GM19023 (cell line): ENCODE results near the gene TROAP.
"Not testable (repeated sequence)": the region's sequence is repeated elsewhere in the genome, so short reads cannot be mapped to it uniquely, and the experiment has no call there.

Experiments
- ATAC-seq: cut with Tn5 transposase; IDR thresholded peaks from one replicate; pipeline ENCODE4 v1.9.1; 2021; ENCODE audit warnings: mild to moderate bottlenecking, moderate library complexity; ENCODE audit not compliant: unreplicated experiment

The TROAP gene, protein sequence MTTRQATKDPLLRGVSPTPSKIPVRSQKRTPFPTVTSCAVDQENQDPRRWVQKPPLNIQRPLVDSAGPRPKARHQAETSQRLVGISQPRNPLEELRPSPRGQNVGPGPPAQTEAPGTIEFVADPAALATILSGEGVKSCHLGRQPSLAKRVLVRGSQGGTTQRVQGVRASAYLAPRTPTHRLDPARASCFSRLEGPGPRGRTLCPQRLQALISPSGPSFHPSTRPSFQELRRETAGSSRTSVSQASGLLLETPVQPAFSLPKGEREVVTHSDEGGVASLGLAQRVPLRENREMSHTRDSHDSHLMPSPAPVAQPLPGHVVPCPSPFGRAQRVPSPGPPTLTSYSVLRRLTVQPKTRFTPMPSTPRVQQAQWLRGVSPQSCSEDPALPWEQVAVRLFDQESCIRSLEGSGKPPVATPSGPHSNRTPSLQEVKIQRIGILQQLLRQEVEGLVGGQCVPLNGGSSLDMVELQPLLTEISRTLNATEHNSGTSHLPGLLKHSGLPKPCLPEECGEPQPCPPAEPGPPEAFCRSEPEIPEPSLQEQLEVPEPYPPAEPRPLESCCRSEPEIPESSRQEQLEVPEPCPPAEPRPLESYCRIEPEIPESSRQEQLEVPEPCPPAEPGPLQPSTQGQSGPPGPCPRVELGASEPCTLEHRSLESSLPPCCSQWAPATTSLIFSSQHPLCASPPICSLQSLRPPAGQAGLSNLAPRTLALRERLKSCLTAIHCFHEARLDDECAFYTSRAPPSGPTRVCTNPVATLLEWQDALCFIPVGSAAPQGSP

DNA sequence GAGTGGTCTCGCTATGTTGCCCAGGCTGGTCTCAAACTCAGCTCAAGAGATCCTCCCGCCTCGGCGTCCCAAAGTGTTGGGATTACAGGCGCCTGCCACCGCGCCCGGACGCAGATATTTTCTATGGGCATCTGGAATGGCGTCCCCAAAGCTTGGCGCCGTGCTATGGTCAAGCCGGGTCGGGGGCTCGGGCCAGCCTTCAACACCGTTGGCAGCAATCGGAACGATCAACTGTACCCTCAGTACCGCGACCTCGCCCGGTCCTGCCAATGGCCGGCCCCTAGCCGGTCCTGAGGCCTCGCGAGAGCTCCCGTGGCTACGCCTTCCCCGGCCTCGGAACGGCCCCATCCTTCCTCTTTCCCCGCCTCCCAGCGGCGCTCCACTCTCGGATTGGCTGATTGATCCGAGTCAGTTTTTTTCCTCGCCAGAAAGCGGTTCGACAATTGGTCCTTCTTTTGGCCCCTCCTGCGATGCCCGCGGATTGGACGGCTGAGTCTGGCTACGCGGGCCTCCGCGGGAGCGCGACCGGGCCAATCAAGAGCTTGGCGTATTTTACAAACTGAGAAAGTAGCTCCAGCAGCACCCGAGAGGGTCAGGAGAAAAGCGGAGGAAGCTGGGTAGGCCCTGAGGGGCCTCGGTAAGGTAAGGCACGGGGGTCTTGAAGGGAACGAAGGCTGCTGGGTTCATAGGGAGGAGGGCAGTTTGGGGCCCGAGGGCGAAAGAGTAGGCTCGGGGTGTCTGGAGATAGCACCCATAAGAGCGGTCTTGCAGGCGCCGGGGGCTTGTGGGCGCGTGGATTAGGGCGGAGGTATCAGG, at the start of gene TROAP:
TROAP (plus strand) TSS at position 548 of the 816 bp plus-strand sequence. CDS start 354 bp downstream, outside the sequence.
- ATAC-seq, result peak; percentile 96

DNA sequence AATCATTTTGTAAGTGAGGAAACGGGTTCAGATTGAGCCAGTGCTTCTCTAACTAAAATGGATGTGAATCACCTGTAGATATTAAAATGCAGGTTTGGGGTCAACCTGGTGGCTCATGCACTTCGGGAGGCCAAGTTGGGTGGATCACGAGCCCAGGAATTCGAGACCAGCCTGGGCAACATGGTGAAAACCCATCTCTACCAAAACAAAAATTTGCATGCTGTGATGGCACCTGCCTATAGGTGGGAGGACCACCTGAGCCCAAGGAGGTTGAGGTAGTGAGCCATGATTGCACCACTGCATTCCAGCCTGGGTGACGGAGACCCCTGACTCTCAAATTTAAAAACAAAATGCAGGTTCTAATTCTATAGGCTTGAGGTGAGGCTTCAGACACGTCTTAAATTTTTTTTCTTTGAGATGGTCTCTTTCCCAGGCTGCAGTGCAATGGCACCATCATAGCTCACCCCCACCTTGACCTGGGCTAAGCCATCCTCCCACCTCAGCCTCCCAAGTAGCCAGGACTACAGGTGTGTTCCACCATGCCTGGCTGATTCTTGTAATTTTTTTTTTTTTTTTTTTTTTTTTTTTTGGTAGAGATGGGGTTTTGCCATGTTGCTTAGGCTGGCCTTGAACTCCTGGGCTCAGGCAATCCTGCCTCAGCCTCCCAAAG, 49.2 kb upstream of the TROAP start:
- ATAC-seq, result no peak

DNA sequence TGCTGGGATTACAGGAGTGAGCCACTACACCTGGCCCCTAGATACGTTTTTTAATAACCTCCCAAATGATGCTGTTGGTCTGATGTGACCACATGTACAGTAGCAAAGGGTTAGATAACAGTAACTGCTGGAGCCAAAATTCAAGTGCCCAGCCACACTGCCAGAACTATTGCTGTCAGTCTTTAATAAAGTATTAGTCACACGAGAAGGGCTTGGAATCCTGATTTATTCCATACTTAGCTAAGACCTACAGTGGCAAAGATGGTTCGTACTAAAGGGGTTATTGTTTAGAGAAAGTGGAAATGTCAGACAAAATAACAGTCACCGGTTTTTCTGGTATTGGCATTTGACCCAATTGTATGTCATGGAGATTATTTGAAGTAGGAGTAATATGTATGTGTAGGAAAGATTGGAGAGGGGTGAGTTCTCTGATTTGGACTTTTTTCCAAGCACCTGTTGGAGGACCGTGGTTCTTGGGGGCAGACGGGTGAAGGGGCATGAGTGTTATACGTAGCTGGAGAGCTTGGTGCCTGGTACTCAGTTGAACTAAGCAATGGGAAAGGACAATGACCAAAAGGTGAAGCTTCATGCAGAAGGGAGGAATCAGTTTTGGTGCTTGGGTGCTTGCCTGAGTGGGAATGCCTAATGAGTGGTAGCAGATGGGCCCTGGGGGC, 48.5 kb upstream of the TROAP start:
- no peak for ATAC-seq

DNA sequence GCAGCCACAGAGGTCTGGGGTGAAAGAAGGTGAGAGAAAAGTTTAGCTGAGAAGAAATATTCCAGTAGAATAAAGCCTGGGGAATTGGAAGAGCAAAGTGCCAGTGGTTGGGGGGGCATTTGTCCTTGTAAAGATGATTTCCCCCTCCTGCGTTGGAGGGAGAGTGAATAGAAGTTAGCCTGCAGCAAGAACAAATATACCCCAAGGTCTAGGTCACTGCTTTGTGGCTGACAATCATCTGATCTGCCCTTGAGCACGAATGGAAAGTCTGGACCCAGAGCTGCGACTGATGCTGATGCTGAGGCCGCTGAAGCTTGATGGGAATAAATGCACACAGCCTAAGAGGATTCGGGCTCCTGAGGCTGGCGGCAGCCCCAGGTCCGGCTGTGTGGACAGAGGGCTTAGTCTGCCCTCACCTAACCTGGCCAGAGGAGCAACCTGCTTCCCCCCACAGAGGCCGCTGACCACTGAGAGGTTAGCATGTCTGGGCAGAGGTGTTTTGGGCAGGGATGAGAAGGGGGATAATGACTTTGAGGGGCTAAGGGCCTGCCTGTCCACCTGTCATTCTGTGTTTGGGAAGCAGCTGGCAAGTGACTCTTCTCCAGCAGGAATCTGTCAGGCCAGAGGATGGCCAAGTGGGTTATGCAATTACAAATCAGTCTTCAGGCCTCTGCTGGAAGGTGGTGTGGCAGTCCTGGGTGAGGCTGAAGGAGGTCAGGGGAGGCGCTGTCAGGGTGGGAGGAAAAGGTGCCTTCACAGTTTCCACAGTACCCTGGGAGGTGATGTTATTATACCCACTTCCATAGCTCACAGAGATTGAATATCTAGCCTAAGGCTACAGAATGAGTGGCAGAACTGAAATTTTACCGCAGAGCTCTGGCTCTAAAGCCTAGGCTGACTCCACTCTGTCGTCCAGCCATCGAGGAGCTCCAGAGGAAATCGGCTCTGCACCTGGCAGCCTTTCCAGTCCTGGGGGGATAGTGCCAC, 46.5 kb upstream of the TROAP start:
- no peak for ATAC-seq

DNA sequence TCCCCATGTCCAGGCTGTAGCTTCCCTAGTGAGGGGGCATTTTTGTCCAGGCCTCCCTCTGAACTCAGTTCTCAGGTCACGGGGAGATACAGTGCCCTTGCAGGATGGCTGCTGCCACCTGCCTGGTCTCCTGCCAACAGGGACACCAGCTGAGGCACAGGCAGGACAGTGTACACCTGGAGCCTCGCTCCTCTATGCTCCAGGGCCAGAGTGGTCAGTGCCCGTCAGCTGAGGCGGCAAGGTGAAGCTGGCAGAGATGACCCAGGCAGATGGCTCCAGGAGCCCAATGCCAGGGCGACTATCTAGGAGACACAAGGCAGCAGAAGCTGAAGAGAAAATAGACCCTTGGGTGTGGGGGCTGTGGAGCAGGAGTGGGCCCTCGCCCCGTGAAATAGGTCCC, 45.6 kb upstream of the TROAP start:
- no peak for ATAC-seq

DNA sequence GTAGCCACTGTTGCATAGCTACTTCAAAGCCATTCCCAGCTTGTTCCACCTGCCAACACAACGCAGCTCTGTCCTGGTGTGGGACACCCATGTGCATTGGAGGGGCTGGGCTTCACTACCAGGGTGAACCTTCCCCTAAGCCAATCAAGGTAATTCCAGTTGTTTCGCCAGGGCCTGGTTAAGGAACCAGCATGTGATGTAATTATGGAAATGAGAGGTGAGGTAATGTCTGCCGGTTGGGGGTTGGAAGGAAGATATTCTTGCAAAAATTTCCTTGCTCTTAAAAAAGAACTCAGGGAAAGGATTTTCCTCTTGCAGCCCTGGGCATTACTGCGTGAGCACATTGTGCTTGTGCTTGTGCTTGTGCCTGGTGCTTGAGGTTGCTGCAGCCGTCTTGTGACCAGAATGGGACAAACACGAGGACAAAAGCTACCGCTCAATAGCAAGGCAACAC, 43.3 kb upstream of the TROAP start:
- no peak for ATAC-seq

DNA sequence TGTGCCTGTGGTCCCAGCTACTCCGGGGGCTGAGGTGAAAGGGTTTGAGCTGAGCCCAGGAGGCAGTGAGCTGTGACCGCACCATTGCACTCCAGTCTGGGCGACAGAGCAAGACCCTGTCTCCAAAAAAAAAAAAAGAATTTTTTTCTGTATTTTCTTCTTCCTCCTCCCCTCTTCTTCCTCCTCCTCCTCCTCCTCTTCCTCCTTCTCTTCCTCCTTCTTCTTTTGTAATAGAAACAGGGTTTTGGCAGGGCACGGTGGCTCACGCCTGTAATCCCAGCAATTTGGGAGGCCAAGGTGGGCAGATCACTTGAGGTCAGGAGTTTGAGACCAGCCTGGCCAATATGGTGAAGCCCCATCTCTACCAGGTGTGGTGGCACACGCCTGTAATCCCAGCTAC, 42.5 kb upstream of the TROAP start:
- ATAC-seq, result not testable (repeated sequence)

DNA sequence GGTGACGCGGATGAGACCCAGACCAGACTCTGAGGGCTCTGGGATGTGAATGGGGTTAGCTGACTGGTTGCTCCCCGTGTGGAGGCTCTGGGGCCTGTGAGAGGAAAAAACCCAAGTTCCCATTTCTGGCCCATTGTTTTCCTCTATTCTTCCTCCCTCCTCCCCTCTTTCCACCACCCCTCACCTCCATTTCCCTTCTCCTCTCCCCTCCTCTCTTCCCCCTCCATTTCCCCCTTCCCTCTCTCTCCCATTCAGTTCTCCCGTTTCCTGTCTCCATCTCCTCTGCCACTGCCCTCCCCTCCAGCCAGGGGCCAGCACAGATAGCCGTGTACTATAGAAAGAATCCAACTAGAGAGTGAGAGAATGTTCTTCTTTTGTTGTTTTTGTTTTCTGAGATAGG, 40.8 kb upstream of the TROAP start:
- no peak for ATAC-seq

DNA sequence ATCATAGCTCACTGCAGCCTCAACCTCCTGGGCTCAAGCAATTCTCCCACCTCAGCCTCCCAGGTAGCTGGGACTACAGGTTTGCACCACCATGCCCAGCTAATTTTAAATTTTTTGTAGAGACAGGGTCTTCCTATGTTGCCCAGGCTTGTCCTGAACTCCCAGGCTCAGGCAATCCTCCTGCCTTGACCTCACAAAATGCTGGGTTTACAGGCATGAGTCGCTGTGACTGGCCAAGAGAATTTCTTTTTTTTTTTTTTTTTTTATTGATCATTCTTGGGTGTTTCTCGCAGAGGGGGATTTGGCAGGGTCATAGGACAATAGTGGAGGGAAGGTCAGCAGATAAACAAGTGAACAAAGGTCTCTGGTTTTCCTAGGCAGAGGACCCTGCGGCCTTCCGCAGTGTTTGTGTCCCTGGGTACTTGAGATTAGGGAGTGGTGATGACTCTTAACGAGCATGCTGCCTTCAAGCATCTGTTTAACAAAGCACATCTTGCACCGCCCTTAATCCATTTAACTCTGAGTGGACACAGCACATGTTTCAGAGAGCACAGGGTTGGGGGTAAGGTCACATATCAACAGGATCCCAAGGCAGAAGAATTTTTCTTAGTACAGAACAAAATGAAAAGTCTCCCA, 40.2 kb upstream of the TROAP start:
- not testable (repeated sequence) for ATAC-seq

DNA sequence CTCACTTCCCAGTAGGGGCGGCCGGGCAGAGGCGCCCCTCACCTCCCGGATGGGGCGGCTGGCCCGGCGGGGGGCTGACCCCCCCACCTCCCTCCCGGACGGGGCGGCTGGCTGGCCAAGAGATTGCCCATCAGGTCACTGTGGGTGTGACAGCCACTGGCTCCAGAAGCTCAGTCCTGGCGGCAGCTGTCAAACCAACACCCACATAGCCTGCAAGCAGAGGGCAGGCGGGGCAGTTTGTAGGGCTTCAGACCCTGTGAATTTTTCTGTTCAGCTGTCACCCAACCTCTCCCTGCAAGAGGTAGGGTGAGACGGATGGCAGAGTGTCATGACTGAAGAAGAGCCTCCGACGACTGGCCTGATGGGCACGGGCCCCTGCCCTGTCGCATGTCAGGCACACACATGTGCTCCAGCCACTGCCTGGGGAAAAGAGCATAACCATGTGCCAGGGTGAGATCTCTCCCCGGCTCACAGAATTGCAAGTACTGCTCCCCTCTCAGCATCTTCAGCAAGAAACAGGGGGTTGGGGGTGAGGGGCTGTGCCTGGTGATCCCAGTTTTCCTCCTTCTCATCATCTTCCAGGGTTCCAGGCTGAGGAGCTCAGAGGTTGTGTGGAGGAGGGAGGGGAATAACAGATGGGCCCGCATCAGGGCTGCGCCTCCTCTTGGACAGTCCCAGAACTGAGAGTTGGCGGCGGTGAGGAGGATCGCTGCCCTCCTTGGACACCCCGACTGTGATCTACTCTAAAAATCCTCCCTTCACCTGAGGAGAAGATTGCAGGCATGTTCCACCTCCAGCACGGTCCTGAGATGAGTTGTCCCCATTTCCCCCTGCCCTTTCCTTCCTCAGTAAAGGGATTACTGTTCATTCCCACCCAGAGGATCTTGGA, 39.3 kb upstream of the TROAP start:
- ATAC-seq, result no peak

DNA sequence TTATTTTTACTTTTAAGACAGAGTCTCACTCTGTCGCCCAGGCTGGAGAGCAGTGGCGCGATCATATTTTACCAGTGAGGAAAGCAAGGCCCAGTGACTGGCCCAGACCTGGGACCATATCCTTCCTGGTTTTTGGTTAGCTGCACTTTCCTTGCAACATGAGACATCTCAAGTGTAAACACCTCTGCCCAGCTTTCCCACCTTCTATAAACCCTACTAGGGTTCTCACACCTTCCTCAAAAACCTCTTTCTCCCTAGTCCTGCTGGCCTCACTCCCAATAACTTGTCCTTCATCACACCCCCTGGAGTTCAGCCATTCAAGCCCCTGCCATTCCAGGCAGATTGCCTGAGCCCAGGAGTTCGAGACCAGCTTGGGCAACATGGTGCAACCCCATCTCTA, 38.4 kb upstream of the TROAP start:
- ATAC-seq, result no peak

DNA sequence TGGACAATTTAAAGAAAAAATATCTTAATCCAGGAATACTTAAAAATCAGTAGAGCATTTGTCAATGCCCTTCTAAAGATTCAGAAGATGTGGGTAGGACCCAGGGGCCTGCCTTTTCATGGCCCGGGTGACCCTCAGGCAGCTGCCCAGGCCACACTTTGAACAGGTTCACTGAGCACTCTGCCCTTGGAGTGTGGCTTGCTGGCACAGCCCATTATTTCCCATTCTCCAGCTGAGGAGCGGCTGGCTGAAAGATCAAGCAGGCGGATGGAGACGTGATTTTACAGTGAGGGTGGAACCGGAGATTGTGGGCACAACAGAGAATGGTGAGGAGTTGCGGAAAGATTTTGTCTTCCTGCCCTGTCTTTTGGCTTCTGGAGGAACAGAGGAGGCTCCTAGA, 35.2 kb upstream of the TROAP start:
- ATAC-seq, result no peak

DNA sequence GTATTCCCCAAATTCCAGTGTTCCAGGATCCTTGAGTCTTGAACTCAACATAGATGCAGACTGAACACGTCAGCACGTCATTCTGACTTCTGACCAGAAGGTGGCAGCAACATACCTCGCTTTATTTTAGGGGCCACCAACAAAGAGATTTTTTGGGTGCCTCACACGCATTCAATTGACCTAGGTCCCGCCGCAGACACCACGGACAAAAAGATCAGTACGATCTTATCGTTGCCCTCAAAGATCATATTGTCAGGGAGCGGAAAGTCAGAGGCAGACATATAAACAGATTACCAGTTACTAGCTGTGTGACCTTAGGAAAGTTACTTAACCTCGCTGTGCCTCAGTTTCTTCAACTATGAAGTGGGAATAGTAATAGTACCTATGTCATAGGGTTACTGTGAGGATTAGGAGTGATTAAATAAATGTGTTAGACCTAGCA, 34.6 kb upstream of the TROAP start:
- ATAC-seq, result no peak

DNA sequence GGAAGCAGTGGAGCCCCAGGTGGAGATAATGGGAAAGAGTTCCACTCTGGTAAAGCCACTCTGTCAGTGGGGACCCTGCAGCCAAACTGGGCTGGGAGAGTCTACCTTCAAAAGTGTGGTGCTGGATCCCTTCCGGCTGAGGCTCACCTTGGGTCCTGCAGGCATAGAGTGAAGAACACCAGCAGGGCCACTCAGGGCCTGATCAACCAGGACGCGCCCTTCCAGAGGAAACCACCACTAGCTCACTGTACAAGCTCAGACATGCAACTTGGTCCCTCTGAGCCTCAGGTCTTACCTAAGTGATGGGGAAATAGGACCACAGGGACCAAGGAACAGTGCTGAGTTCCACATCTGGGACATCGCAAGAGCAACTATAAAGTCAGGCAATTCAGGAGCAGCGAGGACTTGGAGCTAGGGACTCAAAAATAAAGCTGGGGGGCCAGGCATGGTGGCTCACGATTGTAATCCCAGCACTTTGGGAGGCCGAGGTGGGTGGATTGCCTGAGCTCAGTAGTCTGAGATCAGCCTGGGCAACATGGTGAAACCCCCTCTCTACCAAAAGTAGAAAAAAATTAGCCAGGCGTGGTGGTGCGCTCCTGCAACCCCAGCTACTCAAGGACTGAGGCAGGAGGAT, 34.0 kb upstream of the TROAP start:
- ATAC-seq, result no peak

DNA sequence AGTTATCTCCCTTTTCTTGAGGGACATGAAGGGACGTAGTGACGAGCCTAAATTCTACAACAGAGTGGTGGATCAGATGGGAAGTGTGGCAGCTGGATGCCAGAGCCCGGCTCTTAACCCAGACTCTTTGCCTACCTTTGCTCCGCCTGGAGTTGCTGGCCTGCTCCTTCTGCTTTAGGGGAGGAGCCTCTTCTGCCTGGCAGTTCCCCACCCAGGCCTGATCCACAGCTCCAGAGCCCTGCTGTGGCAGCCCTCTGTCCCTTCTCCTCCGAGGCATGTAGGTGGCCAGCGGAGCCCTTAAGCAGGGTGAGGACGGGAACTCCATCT, 30.4 kb upstream of the TROAP start:
- ATAC-seq, result no peak

DNA sequence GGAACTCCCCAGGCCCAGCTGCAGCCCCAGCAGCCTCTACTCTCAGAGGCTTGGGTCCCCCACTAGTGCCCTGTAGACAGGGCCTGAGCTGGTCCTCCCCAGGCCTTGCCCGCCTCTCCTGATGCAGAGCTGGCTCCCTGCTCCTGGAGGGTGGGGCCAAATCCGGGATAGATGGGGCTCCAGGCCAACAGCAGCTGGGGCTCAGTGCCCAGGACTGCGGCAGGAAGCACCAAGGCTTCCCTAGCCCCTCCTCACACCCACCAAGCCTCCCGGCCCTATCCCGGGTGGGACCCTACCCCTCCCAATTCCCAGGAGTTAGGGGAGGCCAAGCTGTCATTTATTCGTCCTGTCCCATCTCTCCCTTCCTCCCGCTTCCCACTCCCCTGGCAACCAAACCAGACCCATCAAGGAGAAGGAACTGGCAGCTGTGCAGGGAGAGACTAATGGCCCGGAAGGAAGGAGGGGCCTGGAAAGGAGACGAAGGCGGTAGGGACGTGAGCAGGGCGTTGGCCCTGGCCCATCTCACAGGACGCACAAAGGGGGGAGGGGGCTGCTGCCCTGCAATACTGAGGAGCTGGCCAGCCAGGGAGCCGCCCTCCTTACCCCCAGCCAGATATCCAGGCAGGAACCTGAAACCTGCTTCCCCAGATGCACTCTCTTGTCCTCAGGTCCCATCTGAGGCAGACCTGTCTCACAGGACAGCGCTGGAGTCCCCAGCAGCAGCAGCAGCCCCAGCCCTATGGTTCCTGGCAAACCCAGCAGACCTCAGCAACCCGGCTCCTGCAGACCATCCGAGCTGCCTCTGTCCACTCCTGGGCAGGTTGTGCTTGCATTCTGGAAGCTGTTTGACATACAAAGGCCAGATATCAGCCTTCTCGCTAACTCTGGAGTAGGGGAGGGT, 29.7 kb upstream of the TROAP start:
- no peak for ATAC-seq
